HepG2 (cell line): ENCODE results near the gene NOTUM.

Source experiments
- CHD4 ChIP-seq: fragments of 200-600 bp; sonication (generic); IDR thresholded peaks from 2 replicates; pipeline ENCODE4 v1.7.0; 2017; ENCODE audit warnings: mild to moderate bottlenecking, low read length, borderline replicate concordance
- CTCF ChIP-seq: sonication (generic); formaldehyde crosslinking; IDR thresholded peaks from 2 replicates; pipeline ENCODE4 v1.5.0; 2020; ENCODE audit warnings: mild to moderate bottlenecking, missing genetic modification reagents, moderate library complexity
- FOXM1 ChIP-seq: sonication (generic); formaldehyde crosslinking; IDR thresholded peaks from 2 replicates; pipeline ENCODE4 v1.5.0; 2020; ENCODE audit warnings: missing genetic modification reagents
- HCFC1 ChIP-seq: fragments of 150-350 bp; IDR thresholded peaks from 2 replicates; pipeline ENCODE4 v1.6.1; 2014; ENCODE audit warnings: low read depth, low read length
- KDM1A ChIP-seq: IDR thresholded peaks from 2 replicates; pipeline ENCODE4 v1.6.1; 2016; ENCODE audit warnings: missing compliant biosample characterization
- NR2F6 ChIP-seq, 2 experiments: IDR thresholded peaks; 2 replicates each; pipeline ENCODE4 v1.6.1; 2016; ENCODE audit warnings: antibody characterized with exemption in 1 of 2, mild to moderate bottlenecking in 1 of 2
- RAD21 ChIP-seq: fragments of 450-650 bp; formaldehyde crosslinking; IDR thresholded peaks from 2 replicates; pipeline ENCODE4 v1.5.0; 2020; ENCODE audit warnings: mild to moderate bottlenecking
- TSC22D2 ChIP-seq: sonication (generic); formaldehyde crosslinking; IDR thresholded peaks from 2 replicates; pipeline ENCODE4 v1.5.1; 2020; ENCODE audit warnings: missing genetic modification reagents, mild to moderate bottlenecking, borderline replicate concordance
- ZNF407 ChIP-seq: sonication (generic); formaldehyde crosslinking; IDR thresholded peaks from one replicate; pipeline ENCODE4 v1.5.1; 2020; ENCODE audit warnings: mild to moderate bottlenecking, missing genetic modification reagents; ENCODE audit errors: not compliant biosample characterization
- TF ChIP-seq, protein P1 (sequence below): sonication (generic); formaldehyde crosslinking; IDR thresholded peaks from 2 replicates; pipeline ENCODE4 v1.4.0; 2020; ENCODE audit warnings: missing genetic modification reagents, mild to moderate bottlenecking, borderline replicate concordance

- no peak for TF ChIP-seq ZNF407 (CRISPR knock-in tag)
- TF ChIP-seq TSC22D2 (CRISPR knock-in tag): no peak
- TF ChIP-seq FOXM1 (CRISPR knock-in tag): no peak
- no peak for TF ChIP-seq NR2F6 (IDR thresholded peaks at IDR 0.05)
- TF ChIP-seq NR2F6 (CRISPR knock-in tag; IDR thresholded peaks at IDR 0.05): no peak
- TF ChIP-seq, protein P1, sequence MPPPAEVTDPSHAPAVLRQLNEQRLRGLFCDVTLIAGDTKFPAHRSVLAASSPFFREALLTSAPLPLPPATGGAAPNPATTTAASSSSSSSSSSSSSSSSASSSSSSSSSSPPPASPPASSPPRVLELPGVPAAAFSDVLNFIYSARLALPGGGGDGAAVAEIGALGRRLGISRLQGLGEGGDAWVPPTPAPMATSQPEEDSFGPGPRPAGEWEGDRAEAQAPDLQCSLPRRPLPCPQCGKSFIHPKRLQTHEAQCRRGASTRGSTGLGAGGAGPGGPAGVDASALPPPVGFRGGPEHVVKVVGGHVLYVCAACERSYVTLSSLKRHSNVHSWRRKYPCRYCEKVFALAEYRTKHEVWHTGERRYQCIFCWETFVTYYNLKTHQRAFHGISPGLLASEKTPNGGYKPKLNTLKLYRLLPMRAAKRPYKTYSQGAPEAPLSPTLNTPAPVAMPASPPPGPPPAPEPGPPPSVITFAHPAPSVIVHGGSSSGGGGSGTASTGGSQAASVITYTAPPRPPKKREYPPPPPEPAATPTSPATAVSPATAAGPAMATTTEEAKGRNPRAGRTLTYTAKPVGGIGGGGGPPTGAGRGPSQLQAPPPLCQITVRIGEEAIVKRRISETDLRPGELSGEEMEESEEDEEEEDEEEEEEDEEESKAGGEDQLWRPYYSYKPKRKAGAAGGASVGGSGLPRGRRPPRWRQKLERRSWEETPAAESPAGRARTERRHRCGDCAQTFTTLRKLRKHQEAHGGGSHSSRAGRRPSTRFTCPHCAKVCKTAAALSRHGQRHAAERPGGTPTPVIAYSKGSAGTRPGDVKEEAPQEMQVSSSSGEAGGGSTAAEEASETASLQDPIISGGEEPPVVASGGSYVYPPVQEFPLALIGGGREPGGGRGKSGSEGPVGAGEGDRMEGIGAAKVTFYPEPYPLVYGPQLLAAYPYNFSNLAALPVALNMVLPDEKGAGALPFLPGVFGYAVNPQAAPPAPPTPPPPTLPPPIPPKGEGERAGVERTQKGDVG (CRISPR knock-in tag): no peak
- TF ChIP-seq RAD21 (CRISPR knock-in tag): no peak
- TF ChIP-seq HCFC1: no peak
- no peak for TF ChIP-seq KDM1A (CRISPR knock-in tag)
- TF ChIP-seq CTCF (CRISPR knock-in tag): no peak
- TF ChIP-seq CHD4: no peak
These were observed 25.9 kb downstream of the NOTUM start for GRCh38 chr17:81934850-81935708.
